Brain pericyte (primary cell): ENCODE measurements around the gene MEST.
"Not testable (repeated sequence)": the region's sequence is repeated elsewhere in the genome, so short reads cannot be mapped to it uniquely, and the experiment has no call there.

ENCODE experiments used
- DNase-seq: peaks from one replicate; pipeline ENCODE4 v3.0.0-alpha.2; 2012; ENCODE audit warnings: low read depth, low spot score

MEST gene

DNA sequence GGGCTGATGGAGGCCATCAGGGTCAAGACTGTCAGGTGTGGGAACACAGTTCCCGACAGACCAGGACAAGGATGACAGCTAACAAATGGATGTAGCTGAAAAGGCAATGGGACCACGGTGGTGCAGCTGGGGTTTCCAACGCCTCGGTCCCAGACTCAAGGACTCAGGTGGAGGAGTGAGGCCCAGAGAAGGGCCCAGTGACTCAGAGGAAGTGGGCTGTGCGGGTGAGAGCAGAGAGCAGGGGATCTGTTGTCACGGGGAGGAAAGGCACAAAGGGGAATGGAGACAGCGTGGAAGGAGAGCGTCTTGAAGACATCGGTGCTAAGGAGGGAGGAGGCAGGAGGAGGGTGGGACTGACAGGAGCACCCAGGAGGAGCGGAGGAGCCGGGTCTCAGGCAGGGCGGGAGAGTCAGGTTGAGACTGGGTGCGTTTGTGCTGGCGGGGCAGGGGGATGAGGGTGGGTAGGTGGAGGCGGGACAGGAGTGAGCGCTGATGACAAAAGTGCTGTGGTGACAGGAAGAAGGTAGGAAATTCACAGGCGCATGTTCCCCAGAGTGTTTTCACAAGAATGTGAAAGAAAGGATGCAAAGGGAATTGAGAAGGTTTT is 31.7 kb downstream of the MEST start:
- DNase-seq: not testable (repeated sequence)

DNA sequence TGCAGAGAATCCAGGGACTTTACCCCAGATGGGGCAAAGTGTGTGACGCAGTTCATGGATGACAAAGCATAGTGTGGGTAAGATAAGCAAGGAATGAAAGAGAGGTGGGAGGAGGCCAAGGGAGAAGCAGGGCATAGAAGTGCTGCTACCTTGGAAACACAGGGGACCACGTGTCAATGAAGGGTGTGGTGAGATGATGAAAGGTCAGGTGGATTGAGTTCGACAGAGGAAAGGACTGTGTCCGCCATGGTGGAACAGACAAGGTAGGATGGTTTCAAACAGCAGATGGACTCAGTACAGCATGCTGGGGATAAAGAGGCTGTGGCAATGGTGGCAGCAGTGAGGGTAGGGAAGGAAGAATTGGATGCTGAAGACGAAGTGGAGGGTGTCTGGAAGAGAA is 32.7 kb downstream of the MEST start:
- no peak for DNase-seq

- DNase-seq: not testable (repeated sequence)
Observed at GRCh38 chr7:130527752-130528355, 36.0 kb downstream of the MEST start.

DNA sequence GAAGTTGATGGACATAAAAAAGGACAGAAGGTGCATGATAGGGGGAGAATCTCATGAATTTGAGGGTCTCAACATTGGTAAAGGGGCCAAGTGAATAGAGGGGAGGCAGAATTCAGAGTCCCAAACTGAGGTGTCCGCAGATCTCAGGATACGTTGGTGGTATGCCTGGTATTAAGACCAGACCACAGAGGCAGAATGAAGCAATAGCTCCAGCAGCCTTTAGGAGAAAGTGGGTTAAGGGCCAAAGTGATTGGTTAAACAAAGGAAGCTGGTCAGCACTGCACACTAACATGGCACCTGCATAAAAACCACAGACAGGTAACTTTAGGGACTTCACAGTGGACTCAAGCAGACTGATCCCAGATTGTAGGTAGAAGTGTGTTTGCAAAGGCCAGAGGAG is 37.5 kb downstream of the MEST start:
- DNase-seq: no peak

DNA sequence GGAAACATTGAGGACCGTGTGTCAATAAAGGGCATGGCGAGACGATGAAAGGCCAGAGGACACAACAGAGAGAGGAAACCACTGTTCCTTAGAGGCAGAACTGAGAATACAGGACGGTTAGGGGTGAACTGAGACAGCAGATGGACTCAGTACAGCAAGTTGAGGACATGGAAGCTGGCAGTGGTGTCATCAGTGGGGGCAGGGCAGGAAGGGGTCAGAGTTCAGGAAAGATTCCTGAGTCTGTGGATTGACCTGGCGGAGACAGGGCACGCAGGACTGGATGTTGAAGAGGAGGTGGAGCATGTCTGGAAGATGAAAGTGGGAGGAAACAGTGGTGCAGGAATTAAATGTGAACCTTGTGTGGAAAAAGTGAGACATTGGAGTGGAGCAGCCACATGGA is 46.0 kb downstream of the MEST start:
- not testable (repeated sequence) for DNase-seq

DNA sequence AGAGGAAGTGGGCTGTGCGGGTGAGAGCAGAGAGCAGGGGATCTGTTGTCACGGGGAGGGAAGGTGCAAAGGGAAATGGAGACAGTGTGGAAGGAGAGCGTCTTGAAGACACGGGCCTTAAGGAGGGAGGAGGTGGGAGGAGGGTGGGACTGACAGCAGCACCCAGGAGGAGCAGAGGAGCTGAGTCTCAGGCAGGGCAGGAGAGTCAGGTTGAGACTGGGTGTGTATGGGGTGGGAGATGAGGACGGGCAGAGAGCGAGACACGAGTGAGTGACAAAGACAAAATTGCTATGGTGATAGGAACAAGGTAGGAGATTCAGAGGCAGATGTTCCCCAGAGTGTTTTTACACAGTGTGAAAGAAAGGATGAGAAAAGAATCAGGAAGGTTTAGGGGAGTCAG is 49.4 kb downstream of the MEST start:
- DNase-seq: not testable (repeated sequence)

DNA sequence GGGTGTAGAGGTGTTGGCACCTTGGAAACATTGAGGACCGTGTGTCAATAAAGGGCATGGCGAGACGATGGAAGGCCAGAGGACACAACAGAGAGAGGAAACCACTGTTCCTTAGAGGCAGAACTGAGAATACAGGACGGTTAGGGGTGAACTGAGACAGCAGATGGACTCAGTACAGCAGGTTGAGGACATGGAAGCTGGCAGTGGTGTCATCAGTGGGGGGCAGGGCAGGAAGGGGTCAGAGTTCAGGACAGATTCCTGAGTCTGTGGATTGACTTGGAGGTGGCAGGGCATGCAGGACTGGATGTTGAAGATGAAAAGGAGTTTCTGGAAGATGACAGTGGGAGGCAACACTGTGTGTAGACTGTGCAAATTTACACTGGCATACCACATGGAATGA is 50.4 kb downstream of the MEST start:
- not testable (repeated sequence) for DNase-seq

- no peak for DNase-seq
Observed at GRCh38 chr7:130543487-130544010, 51.7 kb downstream of the MEST start.

GRCh38 chr7:130544356-130544755 is 52.5 kb downstream of the MEST start:
- no peak for DNase-seq

DNA sequence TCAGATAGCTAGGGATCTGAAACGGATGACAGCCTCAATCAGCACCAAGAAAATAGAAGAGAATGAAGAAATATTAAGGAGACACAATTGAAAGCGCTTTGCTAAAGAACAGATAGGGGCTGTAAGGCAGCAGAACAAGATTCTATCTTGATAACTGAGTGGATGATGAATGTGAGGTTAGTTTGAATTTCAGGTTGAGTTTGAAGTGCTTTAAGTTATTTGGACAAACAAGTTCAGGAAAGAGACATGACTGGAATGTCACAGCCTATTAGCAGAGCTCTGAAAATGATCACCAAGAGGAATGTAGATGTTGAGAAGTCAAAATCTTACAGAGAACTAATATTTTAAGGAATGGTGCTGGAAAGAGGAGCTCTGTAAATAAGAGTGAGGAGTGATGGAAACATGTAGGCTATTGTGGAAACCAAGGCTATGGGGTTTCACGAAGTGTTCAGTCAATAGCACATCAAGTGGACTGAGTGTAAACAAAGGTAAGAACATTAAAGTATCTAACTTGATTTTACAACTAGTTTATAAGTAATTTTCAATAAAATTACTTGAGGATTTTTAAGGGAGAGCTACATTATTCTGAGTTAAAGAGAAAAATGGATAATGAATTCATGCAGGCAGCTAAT is 61.6 kb downstream of the MEST start:
- no peak for DNase-seq

GRCh38 chr7:130554481-130554880 is 62.6 kb downstream of the MEST start:
- no peak for DNase-seq
